Germinal center (tissue), 1 donor: ENCODE data around the gene RBPMS2.

ENCODE experiments used
- DNase-seq: peaks from one replicate; pipeline ENCODE4 v3.0.0; 2012; ENCODE audit warnings: mixed read lengths, low spot score

Gene RBPMS2

GRCh38 chr15:64782751-64783150 lies 7.4 kb upstream of the RBPMS2 start:
- DNase-seq, result no peak

DNA sequence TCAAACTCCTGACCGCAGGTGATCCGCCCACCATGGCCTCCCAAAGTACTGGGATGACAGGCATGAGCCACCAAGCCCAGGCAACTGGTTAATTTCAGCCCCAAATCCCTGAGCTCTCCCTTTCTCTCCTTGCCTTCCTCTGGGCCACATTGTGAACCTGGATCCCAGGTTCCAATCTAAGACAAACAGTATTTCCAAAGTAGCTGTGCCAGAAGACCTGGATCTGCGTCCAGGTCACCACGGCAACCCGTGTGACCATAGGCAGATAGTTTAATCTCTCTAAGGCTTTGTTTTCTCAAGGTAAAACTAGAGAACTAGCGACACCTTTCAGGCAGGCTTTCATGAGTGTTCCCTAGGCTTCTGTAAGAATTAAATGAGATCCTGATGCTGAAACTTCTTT lies 5.9 kb upstream of the RBPMS2 start:
- no peak for DNase-seq

GRCh38 chr15:64780600-64781156 lies 5.3 kb upstream of the RBPMS2 start:
- no peak for DNase-seq

GRCh38 chr15:64779630-64780029 lies 4.2 kb upstream of the RBPMS2 start:
- DNase-seq, result no peak

GRCh38 chr15:64779024-64779423 lies 3.6 kb upstream of the RBPMS2 start:
- DNase-seq, result no peak

DNA sequence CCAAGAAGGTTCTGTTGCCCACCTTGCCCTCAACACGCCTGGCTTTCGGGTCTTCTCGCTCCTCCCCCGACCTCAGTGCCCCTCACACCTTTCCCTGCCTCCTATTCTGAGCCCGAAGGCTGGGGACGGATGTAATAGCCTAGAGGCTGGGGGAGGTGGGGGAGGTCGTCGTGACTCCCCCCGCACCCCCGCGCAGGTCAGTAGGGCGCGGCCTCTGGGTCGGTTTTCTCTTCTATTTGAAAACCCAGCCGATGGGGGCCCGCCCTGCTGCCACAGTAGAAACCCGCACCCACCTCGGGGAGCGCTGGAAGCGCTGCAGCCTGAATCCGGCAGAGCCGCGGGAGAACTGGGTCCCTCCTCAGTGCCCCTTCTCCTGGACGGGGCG lies 1.0 kb upstream of the RBPMS2 start:
- no peak for DNase-seq

- DNase-seq, result no peak
Measured at GRCh38 chr15:64774629-64775493, 528 bp downstream of the RBPMS2 start.

DNA sequence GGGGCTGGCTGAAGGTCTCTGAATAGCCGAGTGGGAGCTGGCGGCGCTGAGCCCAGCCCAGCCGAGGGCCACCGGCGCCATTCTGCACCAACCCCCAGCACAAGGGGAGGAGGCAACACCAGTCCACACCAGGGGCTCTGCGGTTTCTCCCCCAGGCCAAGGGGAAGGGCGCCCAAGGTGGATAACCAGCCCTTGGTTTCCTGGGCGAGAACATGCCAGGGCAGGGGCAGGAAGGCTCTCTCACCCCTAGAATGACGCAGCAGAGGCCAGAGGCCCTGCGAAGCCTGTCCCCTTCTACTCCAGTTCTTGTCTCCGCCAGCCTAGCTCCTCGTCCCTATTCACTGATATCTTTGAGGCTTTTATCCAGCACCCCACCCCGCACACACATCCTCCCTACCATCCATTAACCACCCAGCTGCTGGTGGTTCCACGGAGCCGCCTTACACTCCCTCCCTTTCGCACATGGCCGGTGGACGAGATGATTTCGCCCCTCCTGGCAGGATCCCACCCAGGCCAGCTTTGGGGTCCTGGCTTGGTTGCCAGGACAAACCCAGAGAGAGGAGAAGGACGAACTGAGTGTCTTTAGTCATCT lies 1.3 kb downstream of the RBPMS2 start:
- no peak for DNase-seq

GRCh38 chr15:64773606-64774005 lies 1.8 kb downstream of the RBPMS2 start:
- DNase-seq, result no peak

DNA sequence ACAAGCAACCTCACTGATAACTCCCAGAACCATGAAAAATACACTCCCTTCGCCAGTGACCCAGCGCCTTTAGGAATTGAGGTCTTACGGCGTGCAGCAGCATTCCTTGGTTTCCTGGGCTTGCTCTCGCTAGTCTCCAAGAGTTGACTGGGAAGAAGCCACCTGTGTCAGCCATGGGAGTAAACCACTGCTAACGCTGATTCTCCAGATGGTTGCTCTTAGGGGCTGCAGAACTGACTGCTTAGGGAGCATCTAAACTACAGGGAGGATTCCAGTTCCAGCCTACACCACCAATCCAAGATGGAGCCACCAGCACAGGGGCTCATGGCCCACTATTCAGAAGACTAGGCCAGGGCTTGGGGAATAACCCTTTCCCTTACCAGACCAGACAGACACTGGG lies 2.4 kb downstream of the RBPMS2 start:
- DNase-seq, result no peak

DNA sequence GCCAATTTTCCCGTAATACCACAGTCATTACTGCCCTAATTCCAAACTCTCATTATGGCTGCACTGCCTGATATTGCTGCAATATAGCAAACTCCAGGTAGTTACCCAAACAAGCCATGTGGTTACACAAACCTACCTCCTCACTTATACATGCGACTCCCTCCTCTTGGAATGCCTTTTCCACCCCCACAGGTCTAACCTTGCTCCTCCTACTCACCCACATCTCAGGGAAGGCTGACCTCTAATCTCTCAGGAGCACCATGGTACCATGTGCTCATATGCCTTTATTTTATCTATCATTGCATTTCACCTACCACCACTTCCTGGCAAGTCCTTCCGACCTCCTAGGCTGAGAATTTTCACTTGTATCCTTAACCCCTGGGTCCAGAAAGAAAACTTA lies 2.9 kb downstream of the RBPMS2 start:
- DNase-seq, result no peak

- DNase-seq, result no peak
Measured at GRCh38 chr15:64770626-64771025, 4.8 kb downstream of the RBPMS2 start.

- no peak for DNase-seq
Measured at GRCh38 chr15:64767203-64767602, 8.2 kb downstream of the RBPMS2 start.

DNA sequence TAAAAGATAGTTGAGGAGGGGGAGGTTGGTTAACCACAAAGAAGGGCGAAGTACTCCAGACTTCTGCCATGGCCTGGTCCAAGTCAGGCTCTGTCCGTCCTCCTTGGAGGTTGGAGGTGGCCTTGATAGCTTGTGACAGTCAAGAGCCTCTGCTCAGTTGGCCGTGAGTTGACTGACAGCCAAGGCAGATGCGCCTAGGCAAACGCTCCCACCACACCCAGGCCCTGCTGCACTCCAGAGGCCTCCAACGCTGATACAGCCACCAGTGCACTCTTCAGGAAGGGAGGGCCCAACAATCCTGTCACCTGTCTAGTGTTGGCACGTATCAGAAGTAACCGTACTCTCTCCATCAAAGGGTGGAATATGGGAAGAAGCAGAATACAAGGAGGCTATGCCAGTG lies 9.3 kb downstream of the RBPMS2 start:
- DNase-seq, result no peak

- DNase-seq, result no peak
Measured at GRCh38 chr15:64763874-64764273, 11.5 kb downstream of the RBPMS2 start.

- DNase-seq, result no peak
Measured at GRCh38 chr15:64763462-64763861, 11.9 kb downstream of the RBPMS2 start.

DNA sequence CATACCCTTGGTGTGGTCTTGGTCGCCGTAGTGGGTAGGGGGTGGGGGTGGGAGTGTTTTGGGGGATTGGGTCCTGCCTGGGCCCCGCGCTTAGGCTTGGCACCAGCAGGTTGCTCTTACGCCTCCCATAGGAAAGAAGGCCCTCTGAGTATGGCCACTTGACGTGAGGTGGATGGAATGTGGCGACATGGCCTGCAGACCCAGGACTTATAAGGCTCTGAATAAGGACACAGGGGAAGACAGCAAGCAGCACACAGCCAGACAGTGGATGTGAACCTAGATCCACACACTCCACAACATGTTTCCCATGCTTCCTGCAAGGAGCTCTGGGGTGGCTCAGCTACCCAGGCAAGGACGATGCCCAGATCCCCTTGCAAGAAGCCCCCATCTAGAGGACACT lies 12.4 kb downstream of the RBPMS2 start:
- DNase-seq, result no peak

DNA sequence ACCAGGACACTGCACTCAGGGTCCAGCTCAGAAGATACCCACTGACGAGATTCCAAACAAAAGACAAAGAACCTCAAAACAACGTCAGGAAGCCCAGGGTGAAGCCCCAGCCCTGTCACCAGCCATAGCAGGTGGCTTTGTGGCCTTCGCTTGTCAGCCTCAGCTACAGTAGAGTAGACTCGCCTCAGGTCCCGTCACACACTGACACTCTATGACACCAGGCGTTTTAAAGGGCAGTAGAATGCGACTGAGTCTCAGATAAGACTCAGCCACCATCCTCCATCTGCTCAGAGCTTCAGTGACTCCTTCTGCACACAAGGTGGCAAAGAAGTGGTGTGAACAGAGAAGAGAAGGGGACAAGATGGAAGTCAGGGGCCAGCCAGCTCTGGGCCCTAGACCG lies 12.8 kb downstream of the RBPMS2 start:
- no peak for DNase-seq

- DNase-seq, result no peak
Measured at GRCh38 chr15:64761156-64761555, 14.2 kb downstream of the RBPMS2 start.

DNA sequence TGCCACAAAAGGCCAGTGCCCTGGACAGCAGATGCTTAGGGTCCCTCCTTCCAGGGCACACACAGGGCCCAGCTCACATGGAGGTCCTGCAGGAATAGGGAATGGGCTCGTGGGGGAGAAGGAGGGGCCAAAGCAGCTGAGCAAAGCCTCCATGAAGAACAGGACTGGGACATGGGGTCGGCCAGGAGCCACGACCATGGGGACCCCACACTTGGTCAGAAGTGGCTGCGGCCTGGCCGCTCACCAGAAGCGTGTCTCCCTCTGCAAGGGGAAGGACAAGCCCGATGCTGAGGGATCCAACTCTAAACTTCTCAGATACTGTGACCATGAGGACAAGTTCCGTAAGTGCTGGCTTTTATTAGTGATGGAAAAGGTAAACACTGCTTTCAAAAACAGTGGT lies 15.3 kb downstream of the RBPMS2 start:
- DNase-seq, result no peak

- no peak for DNase-seq
Measured at GRCh38 chr15:64755427-64755940, 19.9 kb downstream of the RBPMS2 start.

DNA sequence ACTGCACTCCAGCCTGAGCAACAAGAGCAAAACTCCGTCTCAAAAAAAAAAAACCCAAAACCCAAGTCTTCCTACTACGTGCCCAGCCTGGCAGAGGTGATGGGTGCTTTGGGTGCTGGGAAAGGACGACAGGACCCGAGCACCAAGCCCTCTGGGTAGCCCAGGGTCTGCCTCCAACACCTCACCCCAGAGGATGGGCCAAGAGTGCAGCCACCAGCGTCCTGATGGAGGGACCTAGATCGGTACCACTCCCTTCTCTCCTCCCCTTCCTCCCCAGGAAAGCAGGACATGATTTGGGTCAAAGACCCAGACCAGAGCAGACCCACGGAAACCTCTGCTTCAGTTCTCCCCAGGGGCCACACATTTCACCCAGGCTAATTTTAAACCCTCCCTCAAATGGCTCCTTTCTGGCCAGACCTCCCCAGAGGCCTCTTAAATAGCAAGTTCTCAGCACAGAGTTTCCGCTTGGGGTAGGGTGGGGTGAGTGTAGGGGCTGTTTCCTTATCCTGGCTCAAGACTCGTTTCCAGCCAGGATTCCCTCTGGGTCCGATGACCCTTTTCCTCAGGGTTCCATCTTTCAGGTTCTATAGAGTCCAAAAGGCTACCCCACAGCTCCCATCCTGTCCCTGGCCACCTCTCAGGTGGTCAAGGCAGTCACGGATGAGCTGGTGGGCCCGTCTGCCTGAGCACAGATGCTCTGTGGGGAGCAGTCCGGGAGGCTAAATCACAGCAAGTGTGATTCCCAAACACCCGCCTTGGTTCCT lies 20.5 kb downstream of the RBPMS2 start:
- peak; percentile 77 for DNase-seq
